Activated T-helper 1 cell treated with anti-CD3 and anti-CD28 coated beads, Interleukin-2, amount 50 U/mL, for 16 hours (primary cell): ENCODE results near the gene DPF3.

Experiments used
- DNase-seq, 2 donors: peaks; one replicate each; pipeline ENCODE4 v3.0.0-alpha.2; 2020; ENCODE audit warnings: low read depth in 1 of 2, low spot score in 1 of 2

DPF3 gene

GRCh38 chr14:72686832-72687231 lies 207.1 kb downstream of the DPF3 start:
- no peak for DNase-seq

- no peak for DNase-seq
Observed at GRCh38 chr14:72686101-72686500, 207.8 kb downstream of the DPF3 start.

GRCh38 chr14:72685456-72685855 lies 208.4 kb downstream of the DPF3 start:
- DNase-seq, result no peak

GRCh38 chr14:72683787-72684186 lies 210.1 kb downstream of the DPF3 start:
- no peak for DNase-seq

GRCh38 chr14:72682188-72682587 lies 211.7 kb downstream of the DPF3 start:
- DNase-seq, result no peak

- DNase-seq, result no peak
Observed at GRCh38 chr14:72680853-72681640, 212.9 kb downstream of the DPF3 start.

- no peak for DNase-seq
Observed at GRCh38 chr14:72679536-72680151, 214.3 kb downstream of the DPF3 start.

GRCh38 chr14:72679141-72679535 lies 214.8 kb downstream of the DPF3 start:
- DNase-seq, result no peak

- DNase-seq, result no peak
Observed at GRCh38 chr14:72678356-72678755, 215.5 kb downstream of the DPF3 start.

- no peak for DNase-seq
Observed at GRCh38 chr14:72677664-72678063, 216.2 kb downstream of the DPF3 start.

- DNase-seq, result no peak
Observed at GRCh38 chr14:72675126-72675525, 218.8 kb downstream of the DPF3 start.

- no peak for DNase-seq
Observed at GRCh38 chr14:72673179-72673578, 220.7 kb downstream of the DPF3 start.

- no peak for DNase-seq
Observed at GRCh38 chr14:72666610-72667009, 227.3 kb downstream of the DPF3 start.

GRCh38 chr14:72665259-72665658 lies 228.6 kb downstream of the DPF3 start:
- DNase-seq, result no peak

- no peak for DNase-seq
Observed at GRCh38 chr14:72664651-72665050, 229.2 kb downstream of the DPF3 start.

- DNase-seq, result no peak
Observed at GRCh38 chr14:72663956-72664650, 229.8 kb downstream of the DPF3 start.

GRCh38 chr14:72663076-72663487 lies 230.8 kb downstream of the DPF3 start:
- DNase-seq, result no peak

GRCh38 chr14:72662214-72662613 lies 231.7 kb downstream of the DPF3 start:
- DNase-seq, result no peak

GRCh38 chr14:72657214-72657921 lies 236.5 kb downstream of the DPF3 start:
- DNase-seq, result no peak

- no peak for DNase-seq
Observed at GRCh38 chr14:72653026-72653425, 240.9 kb downstream of the DPF3 start.

- no peak for DNase-seq
Observed at GRCh38 chr14:72652179-72652578, 241.7 kb downstream of the DPF3 start.

GRCh38 chr14:72651714-72652113 lies 242.2 kb downstream of the DPF3 start:
- DNase-seq, result no peak
